ENCODE results near the gene ZNF831.

ZNF831 gene

DNA sequence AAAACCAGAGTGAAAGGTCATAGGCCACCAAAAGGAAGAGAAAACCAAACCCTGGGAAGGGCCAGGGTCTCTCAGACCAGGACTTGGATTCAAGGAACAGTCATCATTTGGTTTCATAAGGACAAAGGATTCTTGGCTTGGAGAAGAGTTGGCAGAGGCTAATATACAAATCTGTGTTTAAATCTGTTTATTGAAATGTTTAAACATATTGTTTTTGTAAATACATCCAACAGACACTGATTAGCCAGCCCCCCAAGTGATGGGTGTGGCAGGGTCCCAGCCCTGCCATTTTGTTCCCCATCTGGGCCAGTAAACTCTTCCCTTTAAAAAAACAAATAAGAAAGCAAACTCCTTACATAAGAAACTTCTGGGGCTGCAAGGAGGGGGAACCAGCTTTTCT is 6.1 kb upstream of the ZNF831 start:
- DNase-seq (ENCODE audit: low read depth), result no peak

DNA sequence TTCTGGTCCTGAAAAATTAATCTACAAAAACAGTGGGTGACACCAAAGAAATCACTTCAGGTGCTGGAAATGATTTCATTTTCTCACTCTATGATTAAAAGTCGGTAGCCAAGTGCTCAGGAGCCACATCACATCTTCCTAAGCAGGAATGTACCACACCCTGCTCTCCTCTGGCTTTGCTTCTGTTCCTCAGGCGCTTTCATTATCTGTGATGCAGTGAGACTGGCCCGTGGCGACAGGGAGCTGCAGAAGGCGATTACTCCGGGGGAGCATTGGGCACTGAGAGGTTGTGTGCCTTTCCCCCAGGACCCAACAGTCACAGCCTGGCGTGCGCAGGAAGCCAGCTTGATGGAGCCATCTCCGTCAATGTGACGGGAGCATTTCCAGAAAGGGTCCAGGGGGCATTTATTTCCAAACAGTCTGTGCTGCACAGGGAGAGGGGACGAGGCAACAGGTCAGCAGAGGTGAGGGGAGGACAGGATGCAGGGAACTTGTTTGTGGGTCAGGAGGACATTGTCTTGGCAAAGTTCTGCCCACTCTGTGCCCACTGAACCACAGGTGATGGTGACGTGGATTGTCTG is 5.6 kb upstream of the ZNF831 start:
- no peak for DNase-seq (ENCODE audit: low read depth)

DNA sequence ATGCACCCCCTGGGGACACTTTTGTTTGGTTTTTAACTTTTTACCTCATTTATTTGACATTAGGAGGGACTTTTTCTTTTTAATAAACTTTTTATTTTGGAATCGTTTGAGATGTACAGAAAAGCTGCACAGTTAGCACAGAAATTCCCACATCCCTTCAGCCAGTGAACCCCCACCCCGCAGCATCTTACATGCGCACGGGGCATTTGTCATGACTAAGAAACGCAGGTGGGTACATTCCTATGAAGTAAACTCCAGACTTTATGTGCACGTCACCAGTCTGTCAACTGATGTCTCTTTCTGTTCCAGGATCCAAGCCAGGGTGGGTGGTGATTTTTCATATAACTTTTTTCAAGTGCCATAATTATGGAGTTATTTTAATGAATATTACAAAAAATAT is 4.9 kb upstream of the ZNF831 start:
- DNase-seq (ENCODE audit: low read depth), result peak; percentile 50

DNA sequence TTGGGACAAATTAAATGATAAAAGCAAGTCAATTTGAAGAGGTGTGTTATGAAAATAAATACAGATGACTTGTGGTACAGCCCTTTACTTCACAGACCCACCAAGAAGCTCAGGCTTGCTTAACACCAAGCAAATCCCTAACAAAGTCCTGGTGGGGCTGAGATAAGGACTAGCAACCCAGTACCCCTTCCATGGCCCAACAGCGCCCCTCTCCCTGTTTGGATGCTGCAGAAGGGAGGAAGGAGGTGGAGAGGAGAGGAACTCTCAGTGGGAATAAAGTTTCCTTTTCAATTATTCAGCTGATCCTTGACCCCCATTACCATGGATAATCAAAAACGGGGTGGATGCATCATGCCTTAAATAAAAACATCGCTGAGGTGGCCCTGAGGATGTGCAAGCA is 4.5 kb upstream of the ZNF831 start:
- DNase-seq (ENCODE audit: low read depth), result no peak

DNA sequence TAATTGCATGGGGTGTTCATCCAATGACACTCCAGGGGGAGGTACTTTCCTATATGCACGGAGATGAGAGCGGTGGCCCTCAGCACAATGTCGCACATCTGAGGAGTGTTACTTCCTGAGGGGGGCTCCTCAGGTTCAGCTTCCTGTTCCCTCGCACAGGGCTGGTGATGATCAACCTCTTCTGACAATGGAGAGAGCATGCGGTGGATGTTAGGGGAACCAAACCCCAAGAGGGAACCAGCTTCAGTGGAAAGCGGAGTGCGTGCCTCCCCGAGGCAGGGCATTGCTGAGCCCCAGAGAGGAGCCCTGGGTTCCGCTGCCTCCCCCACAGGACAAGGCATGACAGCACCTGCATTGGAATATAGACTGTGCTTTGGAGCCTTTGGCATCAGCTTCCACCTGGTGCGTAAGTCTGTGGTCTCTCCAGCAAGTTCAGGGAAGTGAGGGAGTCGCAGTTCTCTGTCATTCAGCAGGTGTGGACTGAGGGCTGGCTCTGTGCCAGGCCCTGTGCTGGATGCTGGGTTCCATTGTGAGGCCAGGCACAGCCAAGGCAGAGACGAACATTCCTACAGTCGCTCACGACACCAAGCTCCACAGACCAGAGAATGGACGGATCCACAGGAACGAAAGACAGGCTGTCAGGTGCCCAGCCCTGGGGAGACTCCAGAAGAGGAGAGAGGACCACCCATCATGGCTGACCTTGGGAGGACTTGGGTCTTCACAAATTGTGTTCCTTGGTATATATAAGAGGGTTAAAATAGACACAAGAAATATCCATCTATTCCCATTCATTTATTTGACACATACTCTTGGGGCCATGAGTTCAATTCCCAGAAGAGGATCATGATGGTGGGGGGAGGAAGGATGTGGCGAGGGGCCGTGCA is 3.9 kb upstream of the ZNF831 start:
- DNase-seq (ENCODE audit: low read depth), result peak; percentile 71

DNA sequence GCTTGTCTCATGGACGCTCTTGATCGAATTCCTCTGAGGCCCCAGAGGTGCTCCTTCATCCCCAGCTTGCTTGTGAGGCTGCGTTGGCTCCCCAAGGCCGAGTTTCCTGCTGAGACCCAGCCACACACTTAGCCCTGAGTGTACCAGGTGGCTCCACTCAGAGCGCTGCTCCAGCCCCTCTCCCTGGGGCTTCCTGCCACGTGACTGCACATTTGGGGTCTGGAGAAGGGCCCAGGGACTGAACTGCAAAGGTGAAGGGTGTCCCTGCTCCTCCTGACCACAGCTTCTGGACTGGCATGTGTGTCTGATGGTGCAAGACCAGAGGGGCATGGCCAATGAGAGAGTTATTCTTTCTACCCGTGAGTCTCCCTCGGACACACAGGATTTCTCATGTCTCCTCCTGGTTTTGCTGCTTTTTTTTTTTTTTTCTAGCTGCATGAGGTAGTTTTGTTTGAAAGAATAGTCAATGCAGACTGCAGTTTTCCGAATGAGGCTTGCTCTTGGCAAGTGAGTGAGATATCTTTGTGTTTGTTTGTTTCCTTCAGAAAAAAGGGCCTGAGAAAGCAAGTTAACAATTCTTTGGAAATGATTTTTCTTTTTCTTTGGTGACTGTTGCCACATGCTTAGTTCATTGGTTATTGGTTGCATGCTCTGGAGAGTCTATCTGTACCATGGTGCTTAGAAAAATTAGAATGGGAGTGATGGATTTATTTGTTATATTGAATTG is 3.1 kb upstream of the ZNF831 start:
- no peak for DNase-seq (ENCODE audit: low read depth)

DNA sequence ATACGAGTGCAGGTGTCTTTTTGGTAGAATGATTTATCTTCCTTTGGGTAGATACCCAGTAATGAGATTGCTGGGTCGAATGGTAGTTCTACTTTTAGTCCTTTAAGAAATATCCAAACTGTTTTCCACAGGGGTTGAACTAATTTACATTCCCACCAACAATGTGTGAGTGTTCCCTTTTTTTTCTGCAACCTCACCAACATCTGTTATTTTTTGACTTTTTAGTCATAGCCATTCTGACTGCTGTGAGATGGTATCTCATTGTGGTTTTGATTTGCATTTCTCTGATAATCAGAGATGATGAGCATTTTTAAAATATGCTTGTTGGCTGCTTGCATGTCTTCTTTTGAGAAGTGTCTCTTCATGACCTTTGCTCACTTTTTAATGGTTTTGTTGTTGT is 1.9 kb upstream of the ZNF831 start:
- DNase-seq (ENCODE audit: low read depth), result no peak

DNA sequence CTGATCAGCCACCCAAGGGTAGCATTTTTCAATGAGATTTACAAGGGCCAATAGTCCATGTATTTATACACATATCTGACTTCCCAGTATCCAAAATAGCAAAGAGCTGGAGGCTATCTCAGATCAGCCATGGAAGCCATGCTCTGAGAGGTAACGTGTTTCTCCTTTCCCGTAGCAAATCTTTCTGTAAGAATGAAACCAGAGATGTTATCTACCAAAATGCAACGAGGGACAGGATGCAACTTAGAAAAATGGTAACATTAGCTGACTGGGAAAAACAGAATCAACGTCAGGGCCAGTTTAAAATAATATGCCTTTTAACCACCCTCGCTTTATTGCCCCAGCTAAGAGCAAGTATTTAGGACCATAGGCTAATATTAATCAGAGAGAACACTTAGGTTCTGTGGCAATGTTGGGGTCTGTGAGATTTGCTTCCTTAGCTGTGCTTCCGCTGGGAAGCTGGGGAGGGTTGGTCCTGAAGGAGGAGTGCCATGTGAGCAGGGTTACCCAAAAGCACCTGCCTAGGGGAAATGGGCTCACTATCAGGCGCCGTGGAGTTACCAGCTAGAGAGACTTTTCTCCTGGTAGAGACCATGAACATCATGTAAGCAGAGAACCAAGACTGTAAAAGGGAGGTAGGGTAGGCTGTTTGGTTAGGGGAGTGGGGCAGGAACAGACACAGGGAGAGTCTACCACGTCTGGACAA is 1.2 kb downstream of the ZNF831 start:
- no peak for DNase-seq (ENCODE audit: low read depth)

DNA sequence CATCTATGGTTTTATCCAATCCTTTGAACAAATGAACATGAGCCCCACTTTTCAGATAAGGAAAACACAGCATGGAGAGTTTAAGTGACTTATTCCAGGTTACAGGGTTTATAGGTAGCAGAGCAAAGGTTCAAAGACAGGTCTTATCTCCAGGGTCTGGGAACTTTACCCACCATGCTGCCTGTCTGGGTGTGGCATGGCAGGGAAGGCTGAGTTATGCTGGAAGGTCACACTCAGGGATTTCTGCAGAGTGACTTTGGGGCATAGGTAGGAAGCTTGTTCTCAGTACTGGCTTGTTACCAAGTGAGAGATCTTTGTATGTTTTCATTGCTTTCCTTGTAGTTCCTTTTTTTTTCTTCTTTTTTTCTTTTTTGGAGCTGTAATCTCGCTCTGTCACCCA is 1.8 kb downstream of the ZNF831 start:
- DNase-seq (ENCODE audit: low read depth), result no peak

DNA sequence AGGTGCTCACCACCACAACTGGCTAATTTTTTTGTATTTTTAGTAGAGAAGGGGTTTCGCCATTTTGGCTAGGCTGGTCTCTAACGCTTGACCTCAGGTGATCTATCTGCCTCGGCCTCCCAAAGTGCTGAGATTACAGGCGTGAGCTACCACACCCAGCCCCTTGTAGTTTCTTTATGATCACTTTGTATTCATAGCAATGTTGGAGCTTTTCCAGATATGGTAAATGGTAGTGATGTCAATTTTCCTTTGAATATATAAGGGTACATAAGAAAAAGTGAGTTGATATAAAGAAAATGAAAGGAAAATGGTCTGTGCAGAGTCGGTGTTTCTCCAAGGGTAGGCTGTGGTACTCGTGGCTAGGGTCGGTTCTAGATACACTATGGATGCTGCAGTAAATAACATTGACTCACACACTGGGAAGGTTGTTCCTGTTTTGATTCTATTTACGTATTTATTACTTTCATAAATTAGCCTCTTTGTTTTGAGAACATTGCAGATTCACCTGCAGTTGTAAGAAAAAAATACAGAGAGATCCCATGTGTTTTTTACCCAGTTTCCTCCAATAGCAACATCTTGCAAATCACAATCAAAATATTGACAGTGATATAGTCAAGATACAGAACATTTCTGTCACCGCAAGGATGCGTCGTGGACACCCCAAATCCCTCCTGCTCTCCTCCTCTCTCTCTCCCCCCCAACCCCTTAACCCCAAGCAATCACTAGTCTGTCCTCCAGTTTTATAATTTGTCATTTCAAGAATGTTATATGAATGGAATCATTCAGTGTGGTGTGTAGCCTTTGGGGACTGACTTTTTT is 2.5 kb downstream of the ZNF831 start:
- peak; percentile 49 for DNase-seq (ENCODE audit: low read depth)

DNA sequence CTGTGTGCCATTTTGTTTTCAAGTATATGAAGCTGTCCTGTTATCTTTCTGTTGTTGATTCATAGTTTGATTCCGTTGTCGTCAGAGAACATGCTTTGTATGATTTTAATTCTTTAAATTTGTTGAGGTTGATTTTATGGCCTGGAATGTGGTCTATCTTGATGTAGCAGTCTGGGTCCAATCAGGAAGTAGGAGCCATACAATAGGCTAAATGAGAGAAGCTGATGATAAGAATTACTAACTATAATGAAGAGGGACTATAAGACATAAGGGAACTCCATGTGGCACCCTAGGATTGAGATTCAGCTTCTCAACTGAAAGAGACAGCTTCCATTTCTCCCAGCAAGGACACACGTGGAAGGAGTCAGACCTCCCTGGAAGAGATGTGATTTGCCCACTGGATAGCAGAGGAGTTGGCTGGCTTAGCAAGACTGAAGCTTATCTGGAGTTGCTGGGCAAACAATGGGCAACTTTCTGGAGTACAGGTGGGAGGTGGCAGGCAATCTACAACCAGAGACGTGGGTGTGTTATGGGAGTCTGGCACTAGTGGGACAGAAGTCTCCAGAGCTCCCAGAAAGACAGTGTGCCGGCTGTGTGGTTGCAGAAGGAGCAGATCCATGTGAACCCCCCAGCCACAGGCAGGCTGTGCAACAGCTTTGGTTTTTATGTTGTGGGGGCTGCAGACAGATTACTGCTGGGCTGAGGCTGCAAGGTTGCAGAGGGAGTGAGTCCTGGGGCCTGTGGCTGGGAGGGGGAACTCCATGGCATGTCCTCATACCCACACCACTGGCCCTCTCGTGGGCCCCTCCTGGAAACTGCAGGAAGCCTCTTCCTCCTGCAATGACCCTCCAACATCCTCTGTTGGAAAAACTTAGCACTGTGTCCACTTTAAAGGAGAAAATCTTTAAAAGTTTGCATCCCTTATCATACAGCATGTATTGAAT is 7.1 kb downstream of the ZNF831 start:
- DNase-seq (ENCODE audit: low read depth), result no peak

DNA sequence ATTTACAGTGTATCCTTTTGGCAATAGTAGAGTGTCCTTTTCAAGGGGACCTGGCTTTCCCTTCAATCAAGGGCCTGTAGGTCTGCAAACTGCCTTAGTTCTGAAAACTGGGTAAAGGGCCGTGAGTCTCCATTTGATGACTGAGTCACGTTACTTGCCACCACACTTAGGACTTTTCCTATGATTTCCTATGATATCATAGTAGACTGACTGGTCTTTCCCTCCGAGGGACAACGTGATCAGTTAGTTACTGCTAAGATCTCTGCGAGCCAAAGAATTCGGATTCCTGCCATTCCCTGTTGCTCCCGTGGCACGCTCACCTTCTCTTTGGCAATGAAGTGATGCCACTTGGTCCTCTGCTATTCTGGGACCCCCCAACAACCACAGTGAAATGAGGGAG is 8.4 kb downstream of the ZNF831 start:
- DNase-seq (ENCODE audit: low read depth), result no peak

DNA sequence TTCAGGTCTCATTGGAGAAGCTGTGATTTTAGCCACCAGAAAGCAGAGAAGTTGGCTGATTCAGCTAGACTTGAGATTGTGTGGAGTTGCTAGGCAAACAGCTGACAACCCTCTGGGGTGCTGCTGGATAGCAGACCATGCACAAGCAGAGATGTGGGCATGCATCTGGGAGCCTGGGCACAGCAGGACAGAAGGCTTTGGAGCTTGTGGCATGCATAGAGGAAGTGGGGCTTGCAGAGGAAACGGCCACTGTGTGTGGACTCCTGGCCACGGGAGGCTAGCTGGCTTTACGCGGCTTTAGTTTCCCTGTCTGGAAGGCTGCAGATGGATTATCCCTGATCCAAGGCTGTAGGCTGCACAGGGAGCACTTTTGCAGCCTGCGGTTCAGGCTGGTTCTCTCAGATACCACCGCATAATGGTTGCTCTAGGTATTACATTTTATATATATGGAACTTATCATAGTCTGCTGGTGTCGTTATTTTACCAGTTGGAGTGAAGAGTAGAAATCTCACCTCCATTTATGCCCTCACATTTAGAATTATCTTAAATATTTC is 10.4 kb downstream of the ZNF831 start:
- DNase-seq (ENCODE audit: low read depth), result no peak

DNA sequence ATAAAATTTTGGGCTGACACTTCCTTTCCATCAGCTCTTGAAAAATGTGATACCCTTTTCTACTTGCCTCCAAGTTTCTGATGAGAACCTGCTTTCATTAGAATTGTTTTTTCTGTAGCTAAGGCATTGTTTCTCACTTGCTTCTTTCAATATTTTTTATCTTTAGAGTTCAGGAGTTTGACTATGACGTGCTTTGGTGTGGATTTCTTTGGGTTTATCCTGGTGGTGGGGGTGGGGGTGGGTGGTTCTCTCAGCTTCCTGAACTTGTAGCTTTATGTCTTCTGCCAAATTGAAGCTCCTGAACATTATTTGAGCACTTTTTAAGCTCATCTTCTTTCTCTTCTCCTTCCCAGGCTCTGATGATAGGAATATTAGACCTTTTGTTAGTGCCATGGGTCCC is 11.4 kb downstream of the ZNF831 start:
- DNase-seq (ENCODE audit: low read depth), result no peak

DNA sequence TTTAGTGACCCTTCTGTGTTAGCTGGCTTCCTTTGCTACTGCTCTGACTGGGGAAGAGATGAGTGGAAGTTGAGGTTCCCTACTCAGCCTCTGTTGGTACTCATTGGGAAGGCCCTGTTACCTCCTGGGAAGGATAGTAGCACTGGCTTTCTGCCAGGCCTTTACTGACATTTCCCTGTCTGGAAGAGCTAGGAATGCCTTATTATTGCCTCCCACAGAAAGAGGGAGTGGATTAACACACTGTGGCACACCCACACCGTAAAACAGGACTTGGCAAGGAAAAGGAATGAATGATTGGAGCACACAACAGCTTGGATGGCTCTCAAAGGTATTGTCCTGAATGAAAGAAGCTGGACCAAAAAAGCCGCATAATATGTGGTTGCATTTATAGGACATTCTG is 12.2 kb downstream of the ZNF831 start:
- DNase-seq (ENCODE audit: low read depth), result no peak

DNA sequence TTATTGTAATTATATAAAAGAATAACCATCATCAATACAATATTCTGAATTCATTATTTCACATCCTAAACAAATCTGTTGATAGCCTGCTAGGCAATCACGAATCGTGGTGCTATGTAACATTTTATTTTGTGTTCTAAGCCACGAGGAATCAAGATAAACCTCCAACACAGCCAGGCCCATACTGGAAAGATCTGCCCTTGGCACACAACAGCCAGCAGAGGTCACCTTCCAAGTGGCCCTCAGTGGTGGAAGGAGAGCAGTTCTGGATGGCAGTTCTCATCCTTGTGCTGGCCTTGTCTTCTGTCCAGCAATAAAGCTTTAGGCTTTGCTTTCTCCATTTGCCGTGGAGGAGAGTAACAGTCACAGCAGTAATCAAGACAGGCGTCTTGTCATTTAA is 13.2 kb downstream of the ZNF831 start:
- DNase-seq (ENCODE audit: low read depth), result no peak

DNA sequence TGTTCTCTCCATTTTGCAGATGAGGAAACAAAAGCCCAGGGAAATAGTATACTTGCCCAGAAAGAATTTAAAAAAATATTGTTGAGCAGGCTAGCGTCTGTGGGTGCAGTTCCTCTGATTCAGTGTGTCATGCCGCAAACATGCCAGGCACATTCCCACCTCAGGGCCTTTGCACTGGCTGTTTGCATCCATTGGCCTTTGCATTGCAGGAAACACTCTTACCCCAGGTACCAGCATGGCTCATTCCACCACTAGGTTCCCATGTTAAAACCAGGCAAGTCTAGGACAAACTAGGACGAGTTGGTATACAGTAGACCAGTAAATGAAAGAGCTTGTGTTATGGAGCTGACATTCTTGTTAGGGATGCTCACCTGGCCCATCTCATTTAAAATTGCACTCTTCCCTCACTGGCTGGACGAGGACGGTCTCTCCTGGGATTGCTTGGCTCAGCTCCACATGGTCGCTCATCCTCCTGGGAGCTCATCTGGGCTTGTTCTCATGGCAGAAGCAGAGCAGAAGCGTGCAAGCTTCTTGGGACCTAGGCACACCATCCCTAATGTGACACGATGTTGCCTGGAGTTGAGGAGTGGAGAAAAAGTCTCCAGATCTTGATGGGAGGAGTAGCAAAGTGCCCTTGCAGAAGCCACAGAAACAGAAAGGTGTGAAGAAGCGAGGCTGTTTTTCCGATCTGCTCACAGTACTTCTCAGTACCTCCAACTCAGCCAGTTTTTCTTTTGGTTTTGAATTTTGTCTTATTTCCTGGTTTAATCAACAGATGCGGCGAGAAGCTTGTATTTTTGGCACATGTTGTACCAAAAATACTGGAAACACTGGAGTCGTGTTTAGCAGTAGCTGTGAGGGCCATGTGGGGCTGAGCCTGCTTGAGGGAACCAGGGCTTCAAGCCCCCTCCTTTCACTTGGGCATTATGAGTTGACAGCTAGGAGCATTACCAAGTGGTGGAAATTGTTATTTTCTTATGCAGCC is 13.9 kb downstream of the ZNF831 start:
- no peak for DNase-seq (ENCODE audit: low read depth)

DNA sequence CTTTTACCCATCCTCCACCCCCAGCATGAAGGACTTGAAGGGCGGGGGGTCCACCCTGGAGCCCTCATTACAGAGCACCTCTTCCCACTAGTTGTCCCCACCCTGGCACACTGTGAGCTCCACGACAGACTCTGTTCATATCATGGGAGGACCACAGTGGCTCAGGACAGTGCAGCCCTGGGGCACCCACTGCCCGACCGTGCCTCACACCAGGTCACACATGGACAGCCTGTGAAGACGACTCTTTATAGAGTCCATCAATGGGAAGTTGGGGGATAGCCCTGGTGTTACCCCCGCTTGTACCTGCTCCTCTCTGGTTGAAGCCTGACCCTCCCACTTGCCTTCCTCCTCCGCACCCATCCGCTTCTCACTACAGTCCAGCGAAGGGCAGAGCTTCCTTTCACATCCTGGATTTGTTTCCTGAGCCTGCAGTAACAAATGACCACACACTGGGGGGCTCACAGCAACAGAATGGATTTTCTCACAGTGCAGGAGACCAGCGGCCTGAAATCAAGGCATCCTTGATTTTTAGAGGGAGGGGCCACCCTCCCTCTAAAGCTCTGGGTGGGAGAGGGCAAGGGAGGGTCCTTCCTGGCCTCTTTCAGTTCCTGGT is 15.5 kb downstream of the ZNF831 start:
- DNase-seq (ENCODE audit: low read depth), result no peak

DNA sequence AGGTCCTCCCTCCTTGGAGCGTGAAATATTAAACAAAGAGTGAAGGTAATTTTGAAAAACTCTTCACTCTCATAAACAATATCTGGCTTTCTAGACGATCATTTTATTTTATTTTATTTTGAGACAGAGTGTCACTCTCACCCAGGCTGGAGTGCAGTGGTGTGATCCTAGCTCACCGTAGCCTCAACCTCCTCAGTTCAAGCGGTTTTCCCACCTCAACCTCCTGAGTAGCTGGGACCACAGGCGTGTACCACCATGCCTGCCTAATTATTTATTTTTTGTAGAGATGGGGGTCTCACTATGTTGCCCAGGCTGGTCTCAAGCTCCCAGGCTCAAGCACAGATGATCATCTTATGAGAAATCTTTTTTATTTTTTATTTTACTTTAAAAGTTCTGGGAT is 16.4 kb downstream of the ZNF831 start:
- no peak for DNase-seq (ENCODE audit: low read depth)
